Lung (tissue), 12 donors: Measurements from ENCODE around the gene THSD7A. TPM values are rescaled to one million over a fixed set of nuclear protein-coding genes. Genes with fewer than 3 reads are reported as not detected.

Source experiments
- ATAC-seq: fragments of 200-7000 bp; cut with Tn5 transposase; one replicate; pipeline ENCODE4 v1.9.1; 2020; ENCODE audit warnings: moderate number of reproducible peaks; ENCODE audit not compliant: insufficient read depth, low FRiP score
- DNase-seq, 3 donors: peaks; one replicate each; pipeline ENCODE4 v3.0.0-alpha.2; 2013 to 2017
- H3K27ac ChIP-seq, 2 donors: one replicate each; pipeline ENCODE4 v1.5.1; 2013; ENCODE audit warnings: mild to moderate bottlenecking in 2 of 2, moderate library complexity in 2 of 2, control low read depth in 1 of 2, inconsistent platforms in 1 of 2, low read depth in 1 of 2, low read length in 1 of 2
- H3K27me3 ChIP-seq, 3 donors: one replicate each; pipeline ENCODE4 v1.5.1; 2013; ENCODE audit warnings: low read length in 2 of 3; ENCODE audit not compliant: control insufficient read depth in 3 of 3, insufficient read depth in 3 of 3
- H3K36me3 ChIP-seq, 4 donors: one replicate each; pipeline ENCODE4 v1.5.1; 2013; ENCODE audit warnings: low read length in 4 of 4, mild to moderate bottlenecking in 1 of 4, moderate library complexity in 1 of 4; ENCODE audit not compliant: control insufficient read depth in 4 of 4, insufficient read depth in 4 of 4
- H3K4me1 ChIP-seq, 5 donors: one replicate each; pipeline ENCODE4 v1.5.1; 2013; ENCODE audit warnings: low read length in 5 of 5, mild to moderate bottlenecking in 2 of 5, moderate library complexity in 1 of 5; ENCODE audit not compliant: control insufficient read depth in 5 of 5, insufficient read depth in 5 of 5
- H3K4me3 ChIP-seq: one replicate; pipeline ENCODE4 v1.5.1; 2013; ENCODE audit warnings: mild to moderate bottlenecking, control low read depth, moderate library complexity
- H3K9ac ChIP-seq, 2 donors: one replicate each; pipeline ENCODE4 v1.5.1; 2013; ENCODE audit warnings: low read length in 2 of 2, control low read depth in 1 of 2; ENCODE audit not compliant: insufficient read depth in 1 of 2
- H3K9me3 ChIP-seq, 4 donors: one replicate each; pipeline ENCODE4 v1.5.1; 2013; ENCODE audit warnings: low read length in 3 of 4, mild to moderate bottlenecking in 1 of 4, moderate library complexity in 1 of 4; ENCODE audit not compliant: control insufficient read depth in 4 of 4, insufficient read depth in 3 of 4
- CTCF ChIP-seq: IDR thresholded peaks from 2 replicates; pipeline ENCODE4 v1.5.1; 2012; ENCODE audit warnings: mild to moderate bottlenecking; ENCODE audit errors: control extremely low read depth, extremely low read depth
- WGBS, 2 donors: extraction: QIAGEN DNeasy Blood & Tissue Kit; methylation state at CpG; one replicate each; pipeline ENCODE4 v1.1.7; 2013; 5-methylcytosine and 5-hydroxymethylcytosine counted together
- polyA plus RNA-seq, 2 donors: library from polyadenylated mRNA; stranded (reverse); fragments of 200-250 nt; gene quantifications; one replicate each; pipeline ENCODE4 v1.2.1, GENCODE V29; 2013
- total RNA-seq, 2 donors: library from RNA; depleted of rRNA in 1 of 2; stranded (reverse); fragments of >200 nt in 1 of 2; gene quantifications; one replicate each; pipeline ENCODE4 v1.2.1, GENCODE V29; 2014 to 2021
- donor health status: control.
- donor health status: control.
- donor health status: Bipolar disorder and iron deficiency.
- donor health status: healthy.
- donor health status: DM: yes; HTN: yes; CAD: no.

Gene THSD7A
- total and polyA plus RNA-seq, 4 donors = 0.53 to 12.1 (median 4.5) TPM

- Histone ChIP-seq H3K27ac (no peak overlapping the region), H3K4me3 (no peak overlapping the region), H3K4me1 (no peaks in the 10 kb centered on the region), H3K9me3 (no peaks in the 10 kb centered on the region), H3K27me3 (no peaks in the 10 kb centered on the region), H3K36me3 (no peaks in the 10 kb centered on the region), H3K9ac (no peak overlapping the region)
- WGBS, 2 donors = 90 to 95% methylated on average over 4 of the region's 4 CpGs
- no peak for TF ChIP-seq CTCF
- DNase-seq (no peak), ATAC-seq (no peak)
Measured at GRCh38 chr7:11366118-11366517, 465.9 kb downstream of the THSD7A start.

GRCh38 chr7:11358637-11359036 lies 473.4 kb downstream of the THSD7A start:
- Histone ChIP-seq H3K27me3 (no peaks in the 10 kb centered on the region), H3K9me3 (no peaks in the 10 kb centered on the region), H3K4me1 (no peaks in the 10 kb centered on the region), H3K27ac (no peak overlapping the region), H3K36me3 (no peaks in the 10 kb centered on the region), H3K9ac (no peak overlapping the region), H3K4me3 (no peak overlapping the region)
- no peak for DNase-seq
- WGBS, 2 donors = 95 to 96% methylated on average over 1 of the region's 1 CpG
- ATAC-seq = no peak
- no peak for TF ChIP-seq CTCF

GRCh38 chr7:11355399-11356005 lies 476.5 kb downstream of the THSD7A start:
- Histone ChIP-seq H3K9me3 (no peaks in the 10 kb centered on the region), H3K4me1 (no peaks in the 10 kb centered on the region), H3K27ac (no peak overlapping the region), H3K9ac (no peak overlapping the region), H3K4me3 (no peak overlapping the region), H3K36me3 (no peaks in the 10 kb centered on the region), H3K27me3 (no peaks in the 10 kb centered on the region)
- TF ChIP-seq CTCF = no peak
- no peak for ATAC-seq
- DNase-seq = no peak
- WGBS, 2 donors = 61 to 68% methylated on average over 5 of the region's 5 CpGs

GRCh38 chr7:11346302-11346701 lies 485.7 kb downstream of the THSD7A start:
- WGBS, 2 donors = 56 to 80% methylated on average over 2 of the region's 2 CpGs
- Histone ChIP-seq H3K9ac (no peak overlapping the region), H3K27ac (no peak overlapping the region), H3K4me1 (peaks cover 0 to 7% (median 0%) of the 10 kb centered on the region in 5 donors), H3K36me3 (no peaks in the 10 kb centered on the region), H3K4me3 (no peak overlapping the region), H3K9me3 (no peaks in the 10 kb centered on the region), H3K27me3 (no peaks in the 10 kb centered on the region)
- no peak for ATAC-seq
- TF ChIP-seq CTCF = no peak
- no peak for DNase-seq
